HG02938 (cell line): Measurements from ENCODE around the gene CACFD1.

ENCODE experiments used
- ATAC-seq: cut with Tn5 transposase; IDR thresholded peaks from one replicate; pipeline ENCODE4 v1.9.1; 2021; ENCODE audit warnings: mild to moderate bottlenecking, moderate library complexity; ENCODE audit not compliant: unreplicated experiment

The CACFD1 gene

GRCh38 chr9:133496861-133497842, 37.4 kb downstream of the CACFD1 start:
- no peak for ATAC-seq

- no peak for ATAC-seq
Observed at GRCh38 chr9:133499132-133499891, 39.5 kb downstream of the CACFD1 start.

- no peak for ATAC-seq
Observed at GRCh38 chr9:133499892-133500270, 40.1 kb downstream of the CACFD1 start.

GRCh38 chr9:133502112-133502511, 42.3 kb downstream of the CACFD1 start:
- ATAC-seq: no peak

- no peak for ATAC-seq
Observed at GRCh38 chr9:133505186-133505830, 45.5 kb downstream of the CACFD1 start.

GRCh38 chr9:133505901-133506652, 46.3 kb downstream of the CACFD1 start:
- ATAC-seq: no peak

GRCh38 chr9:133506653-133507038, 46.9 kb downstream of the CACFD1 start:
- ATAC-seq: no peak

- no peak for ATAC-seq
Observed at GRCh38 chr9:133507246-133507965, 47.6 kb downstream of the CACFD1 start.

GRCh38 chr9:133508046-133508445, 48.3 kb downstream of the CACFD1 start:
- ATAC-seq: no peak

GRCh38 chr9:133509179-133510083, 49.7 kb downstream of the CACFD1 start:
- no peak for ATAC-seq

- ATAC-seq: no peak
Observed at GRCh38 chr9:133510926-133511505, 51.2 kb downstream of the CACFD1 start.

GRCh38 chr9:133511607-133512006, 51.8 kb downstream of the CACFD1 start:
- ATAC-seq: no peak

- ATAC-seq: no peak
Observed at GRCh38 chr9:133512253-133513213, 52.8 kb downstream of the CACFD1 start.

- ATAC-seq: no peak
Observed at GRCh38 chr9:133513214-133514100, 53.7 kb downstream of the CACFD1 start.

GRCh38 chr9:133514460-133515239, 54.9 kb downstream of the CACFD1 start:
- no peak for ATAC-seq

GRCh38 chr9:133515240-133515610, 55.4 kb downstream of the CACFD1 start:
- no peak for ATAC-seq
